Muscle layer of colon (tissue), 2 donors: ENCODE results near the gene SMARCAL1.

Experiments used
- H3K27ac ChIP-seq: one replicate; pipeline ENCODE4 v1.7.0; 2013; ENCODE audit warnings: low read depth, mild to moderate bottlenecking, low read length, moderate library complexity
- H3K27me3 ChIP-seq, 2 donors: one replicate each; pipeline ENCODE4 v1.7.0; 2013; ENCODE audit warnings: low read length in 2 of 2, mild to moderate bottlenecking in 2 of 2; ENCODE audit not compliant: insufficient read depth in 2 of 2, control insufficient read depth in 1 of 2
- H3K36me3 ChIP-seq: one replicate; pipeline ENCODE4 v1.7.0; 2013; ENCODE audit warnings: mild to moderate bottlenecking, low read length; ENCODE audit not compliant: insufficient read depth
- H3K4me1 ChIP-seq: one replicate; pipeline ENCODE4 v1.7.0; 2013; ENCODE audit warnings: mild to moderate bottlenecking, low read length; ENCODE audit not compliant: insufficient read depth
- H3K4me3 ChIP-seq, 2 donors: one replicate each; pipeline ENCODE4 v1.7.0; 2013; ENCODE audit warnings: low read length in 2 of 2, low read depth in 1 of 2, mild to moderate bottlenecking in 1 of 2, moderate library complexity in 1 of 2
- H3K9ac ChIP-seq: one replicate; pipeline ENCODE4 v1.7.0; 2013; ENCODE audit warnings: low read length
- H3K9me3 ChIP-seq: one replicate; pipeline ENCODE4 v1.7.0; 2013; ENCODE audit warnings: mild to moderate bottlenecking, low read length
- donor health status: abdominal sarcoma.
- donor health status: Adenocarcinoma of cecum.

Gene SMARCAL1

GRCh38 chr2:216465579-216466195, 53.4 kb downstream of the SMARCAL1 start:
- H3K27me3 ChIP-seq: no peaks in the 10 kb centered on the region
- H3K4me3 ChIP-seq: no peak overlapping the region
- H3K9me3 ChIP-seq: no peaks in the 10 kb centered on the region
- no peaks in the 10 kb centered on the region for H3K4me1 ChIP-seq
- no peak overlapping the region for H3K9ac ChIP-seq
- H3K27ac ChIP-seq: no peak overlapping the region
- peaks cover 11% of the 10 kb centered on the region for H3K36me3 ChIP-seq

DNA sequence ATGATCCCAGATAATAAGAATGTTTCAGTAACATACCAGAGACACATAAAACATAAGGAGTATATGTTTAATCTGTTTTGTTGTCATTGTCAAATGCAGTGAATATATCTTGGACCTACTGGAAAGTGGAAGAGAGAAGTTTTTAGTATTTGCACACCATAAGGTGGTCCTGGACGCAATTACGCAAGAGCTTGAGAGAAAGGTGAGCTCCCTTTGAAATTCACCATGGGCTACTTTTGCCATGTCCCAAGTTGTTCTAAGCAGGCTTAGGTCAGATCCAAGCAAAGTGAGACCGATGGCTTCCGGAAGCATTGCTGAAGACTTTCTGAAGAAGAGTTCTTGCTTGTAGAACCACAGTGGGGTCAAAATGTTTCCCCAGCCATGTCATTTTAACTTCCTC, 55.6 kb downstream of the SMARCAL1 start:
- no peak overlapping the region for H3K27ac ChIP-seq
- H3K27me3 ChIP-seq: no peaks in the 10 kb centered on the region
- no peaks in the 10 kb centered on the region for H3K9me3 ChIP-seq
- no peak overlapping the region for H3K4me3 ChIP-seq
- H3K4me1 ChIP-seq: no peaks in the 10 kb centered on the region
- H3K9ac ChIP-seq: no peak overlapping the region
- peaks cover 11% of the 10 kb centered on the region for H3K36me3 ChIP-seq

- H3K9ac ChIP-seq: no peak overlapping the region
- no peaks in the 10 kb centered on the region for H3K9me3 ChIP-seq
- no peak overlapping the region for H3K4me3 ChIP-seq
- H3K27ac ChIP-seq: no peak overlapping the region
- no peaks in the 10 kb centered on the region for H3K4me1 ChIP-seq
- no peaks in the 10 kb centered on the region for H3K27me3 ChIP-seq
- peaks cover 11% of the 10 kb centered on the region for H3K36me3 ChIP-seq
These were observed 57.4 kb downstream of the SMARCAL1 start for GRCh38 chr2:216469661-216470060.

DNA sequence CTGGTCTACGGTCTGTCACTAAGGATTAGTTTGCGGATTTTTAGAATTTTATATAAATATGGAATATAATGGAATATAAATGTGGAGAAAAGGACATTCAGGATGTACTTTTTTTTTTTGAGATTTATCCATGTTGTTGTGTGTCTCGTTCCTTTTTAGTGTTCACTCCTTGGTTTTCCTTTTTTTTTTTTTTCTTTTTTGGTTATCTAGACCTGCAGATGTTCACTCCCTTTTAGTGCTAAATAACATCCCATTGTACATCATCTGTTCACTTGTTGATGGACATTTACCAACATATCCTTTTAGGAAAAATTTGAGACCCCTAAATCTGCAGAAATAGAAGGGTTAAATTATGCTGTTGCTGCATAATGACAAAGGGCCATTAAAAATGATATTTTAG, 60.9 kb downstream of the SMARCAL1 start:
- Histone ChIP-seq H3K27ac (no peak overlapping the region), H3K9me3 (no peaks in the 10 kb centered on the region), H3K36me3 (peaks cover 14% of the 10 kb centered on the region), H3K4me3 (no peak overlapping the region), H3K9ac (no peak overlapping the region), H3K27me3 (no peaks in the 10 kb centered on the region), H3K4me1 (no peaks in the 10 kb centered on the region)

DNA sequence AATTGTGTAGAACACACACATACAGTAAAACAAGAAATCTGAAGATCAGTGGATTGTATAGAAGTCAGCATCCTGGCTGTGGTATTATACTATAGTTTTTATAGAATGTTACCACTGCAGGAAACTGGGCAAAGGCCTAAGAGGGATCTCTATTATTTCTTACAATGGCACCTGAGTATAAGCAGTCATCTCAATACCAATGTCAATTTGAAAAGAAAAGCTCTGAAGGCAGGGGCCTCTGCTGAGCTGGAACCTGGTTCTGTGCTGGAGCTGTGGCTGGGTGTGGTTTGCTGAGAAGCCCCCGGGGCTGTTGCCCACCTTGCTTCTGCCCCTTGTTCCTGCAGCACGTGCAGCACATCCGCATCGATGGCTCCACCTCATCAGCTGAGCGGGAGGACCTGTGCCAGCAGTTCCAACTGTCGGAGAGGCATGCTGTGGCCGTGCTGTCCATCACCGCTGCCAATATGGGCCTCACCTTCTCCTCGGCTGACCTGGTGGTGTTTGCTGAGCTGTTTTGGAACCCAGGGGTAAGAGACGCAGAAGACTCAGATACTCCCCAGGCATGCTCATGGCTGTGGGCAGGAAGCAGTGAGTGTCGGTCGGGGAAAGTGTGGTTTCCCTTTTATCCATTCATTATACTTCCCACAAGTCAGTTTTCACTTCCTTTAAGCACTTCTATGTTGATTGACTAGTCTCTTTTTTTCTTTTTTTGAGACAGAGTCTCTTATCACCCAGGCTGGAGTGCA, 62.8 kb downstream of the SMARCAL1 start:
- no peaks in the 10 kb centered on the region for H3K4me1 ChIP-seq
- no peaks in the 10 kb centered on the region for H3K9me3 ChIP-seq
- H3K27me3 ChIP-seq: no peaks in the 10 kb centered on the region
- no peak overlapping the region for H3K27ac ChIP-seq
- no peak overlapping the region for H3K9ac ChIP-seq
- peaks cover 24% of the 10 kb centered on the region for H3K36me3 ChIP-seq
- no peak overlapping the region for H3K4me3 ChIP-seq

GRCh38 chr2:216475767-216476166, 63.5 kb downstream of the SMARCAL1 start:
- H3K27ac ChIP-seq: no peak overlapping the region
- H3K4me3 ChIP-seq: no peak overlapping the region
- H3K9me3 ChIP-seq: no peaks in the 10 kb centered on the region
- H3K9ac ChIP-seq: no peak overlapping the region
- H3K27me3 ChIP-seq: no peaks in the 10 kb centered on the region
- peaks cover 30% of the 10 kb centered on the region for H3K36me3 ChIP-seq
- H3K4me1 ChIP-seq: no peaks in the 10 kb centered on the region

GRCh38 chr2:216477283-216478035, 65.2 kb downstream of the SMARCAL1 start:
- H3K4me1 ChIP-seq: no peaks in the 10 kb centered on the region
- H3K4me3 ChIP-seq: no peak overlapping the region
- H3K9me3 ChIP-seq: no peaks in the 10 kb centered on the region
- no peak overlapping the region for H3K9ac ChIP-seq
- no peak overlapping the region for H3K27ac ChIP-seq
- H3K27me3 ChIP-seq: no peaks in the 10 kb centered on the region
- H3K36me3 ChIP-seq: peaks cover 33% of the 10 kb centered on the region

DNA sequence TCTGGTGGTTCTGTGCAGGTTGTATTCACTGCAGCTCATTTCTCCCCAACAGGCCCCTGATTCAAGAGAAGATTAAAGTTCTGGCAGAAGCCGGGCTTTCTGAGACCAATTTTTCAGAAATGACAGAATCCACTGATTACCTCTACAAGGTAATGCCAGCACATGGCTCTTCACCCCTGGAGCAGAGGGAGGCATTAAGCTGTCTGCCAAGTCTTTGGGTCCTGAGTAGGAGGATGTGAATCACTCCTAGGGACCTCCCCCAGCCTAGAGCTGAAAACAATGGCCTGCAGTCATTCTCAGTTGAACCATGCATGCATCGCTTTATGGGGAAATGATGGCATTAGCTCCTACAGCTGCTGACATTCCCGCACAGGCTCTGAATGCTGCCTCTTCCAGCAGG, 65.9 kb downstream of the SMARCAL1 start:
- Histone ChIP-seq H3K36me3 (peaks cover 40% of the 10 kb centered on the region), H3K4me1 (no peaks in the 10 kb centered on the region), H3K9me3 (no peaks in the 10 kb centered on the region), H3K27me3 (no peaks in the 10 kb centered on the region), H3K9ac (no peak overlapping the region), H3K27ac (no peak overlapping the region), H3K4me3 (no peak overlapping the region)

GRCh38 chr2:216478791-216479190, 66.5 kb downstream of the SMARCAL1 start:
- no peak overlapping the region for H3K4me3 ChIP-seq
- H3K27me3 ChIP-seq: no peaks in the 10 kb centered on the region
- H3K9me3 ChIP-seq: no peaks in the 10 kb centered on the region
- no peak overlapping the region for H3K9ac ChIP-seq
- peaks cover 41% of the 10 kb centered on the region for H3K36me3 ChIP-seq
- no peak overlapping the region for H3K27ac ChIP-seq
- no peaks in the 10 kb centered on the region for H3K4me1 ChIP-seq

GRCh38 chr2:216480221-216480620, 67.9 kb downstream of the SMARCAL1 start:
- H3K4me1 ChIP-seq: no peaks in the 10 kb centered on the region
- H3K27me3 ChIP-seq: no peaks in the 10 kb centered on the region
- no peak overlapping the region for H3K4me3 ChIP-seq
- no peaks in the 10 kb centered on the region for H3K9me3 ChIP-seq
- no peak overlapping the region for H3K9ac ChIP-seq
- H3K36me3 ChIP-seq: peaks cover 41% of the 10 kb centered on the region
- no peak overlapping the region for H3K27ac ChIP-seq

DNA sequence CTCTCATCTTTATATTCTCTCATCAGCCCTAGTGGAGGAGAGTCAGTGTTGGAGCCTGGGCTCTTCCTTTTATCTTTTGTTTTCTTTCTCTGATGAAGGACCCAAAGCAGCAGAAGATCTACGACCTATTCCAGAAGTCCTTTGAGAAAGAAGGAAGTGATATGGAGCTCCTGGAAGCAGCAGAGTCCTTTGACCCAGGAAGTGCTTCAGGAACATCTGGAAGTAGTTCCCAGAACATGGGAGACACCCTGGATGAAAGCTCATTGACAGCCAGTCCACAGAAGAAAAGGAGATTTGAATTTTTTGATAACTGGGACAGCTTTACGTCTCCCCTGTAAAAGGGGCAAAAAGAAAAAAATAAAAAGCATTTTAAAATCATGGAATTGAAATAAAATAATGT, 70.4 kb downstream of the SMARCAL1 start:
- Histone ChIP-seq H3K9ac (no peak overlapping the region), H3K9me3 (no peaks in the 10 kb centered on the region), H3K27me3 (no peaks in the 10 kb centered on the region), H3K27ac (no peak overlapping the region), H3K4me3 (no peak overlapping the region), H3K4me1 (no peaks in the 10 kb centered on the region), H3K36me3 (peaks cover 32% of the 10 kb centered on the region)
